Colonic mucosa (tissue), 4 donors: ENCODE results near the gene EYA3. TPM values are rescaled to one million over a fixed set of nuclear protein-coding genes. Genes with fewer than 3 reads are reported as not detected.

Experiments used
- DNase-seq: peaks from one replicate; pipeline ENCODE4 v3.0.0-alpha.2; 2020
- H3K27ac ChIP-seq: fragments of 200-600 bp; one replicate; pipeline ENCODE4 v1.8.0; 2021
- H3K27me3 ChIP-seq: fragments of 200-600 bp; one replicate; pipeline ENCODE4 v1.8.0; 2021
- H3K36me3 ChIP-seq: fragments of 200-600 bp; one replicate; pipeline ENCODE4 v1.8.0; 2021
- H3K4me1 ChIP-seq: fragments of 200-600 bp; one replicate; pipeline ENCODE4 v1.8.0; 2021; ENCODE audit warnings: mild to moderate bottlenecking
- H3K4me3 ChIP-seq: fragments of 200-600 bp; one replicate; pipeline ENCODE4 v1.8.0; 2021
- H3K9ac ChIP-seq, 2 donors: one replicate each; pipeline ENCODE4 v1.7.0; 2013; ENCODE audit warnings: control low read depth in 2 of 2, low read depth in 2 of 2, low read length in 2 of 2
- H3K9me3 ChIP-seq: fragments of 200-600 bp; one replicate; pipeline ENCODE4 v1.8.0; 2021
- intact Hi-C: fragments of 100-400 bp; cut with DNase I; formaldehyde crosslinking; loops from one replicate; pipeline ENCODE4 v1.14.1; 2022
- total RNA-seq, 2 donors: library from RNA; stranded (reverse); fragmentation: NEBNext Ultra II Directional in 1 of 2; extraction: Animal tissue kit (Norgen Biotek cat#: 25700) in 1 of 2; gene quantifications; one replicate each; pipeline ENCODE4 v1.2.1, GENCODE V29; 2021
- TF ChIP-seq, protein P1 (sequence below): fragments of 200-600 bp; IDR thresholded peaks from one replicate; pipeline ENCODE4 v1.8.0; 2022; ENCODE audit warnings: antibody characterized with exemption, mild to moderate bottlenecking
- donor health status: healthy.
- donor health status: DM: no; HTN: no; CAD: no.
- donor health status: DM: no; HTN: no; CAD: no.

EYA3 gene
- total RNA-seq, 2 donors from 2014 or later, result 21.8 to 27.6 TPM

DNA sequence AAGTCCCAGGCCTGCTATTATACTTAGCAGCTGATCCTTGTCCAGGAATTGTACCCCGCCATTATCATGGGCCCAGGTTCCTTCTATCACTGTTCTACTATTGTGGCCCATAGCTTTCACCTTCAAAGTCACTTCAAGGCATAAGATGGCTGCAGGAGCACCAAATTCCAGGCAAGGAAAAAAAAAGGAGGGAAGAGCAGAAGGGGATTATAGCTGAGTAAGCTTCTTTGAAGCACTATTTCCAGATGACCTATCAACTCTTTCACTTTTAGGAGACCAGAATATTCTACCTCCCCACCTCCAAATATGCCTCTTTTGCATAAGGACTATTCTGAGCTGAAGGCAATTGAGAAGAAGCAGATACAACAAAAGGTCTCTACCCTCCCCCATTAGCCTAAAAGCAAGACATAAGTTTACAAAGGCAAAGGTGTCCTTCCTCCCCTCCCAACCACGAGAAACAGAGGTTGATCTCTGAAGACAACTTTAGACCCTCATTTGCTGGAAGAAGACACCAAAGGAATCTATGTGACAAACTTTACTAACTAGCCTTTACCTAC lies 46.3 kb upstream of the EYA3 start:
- H3K27me3 ChIP-seq, result no peaks in the 10 kb centered on the region
- no peak overlapping the region for H3K9ac ChIP-seq
- DNase-seq, result no peak
- no peak overlapping the region for H3K4me3 ChIP-seq
- no peaks in the 10 kb centered on the region for H3K4me1 ChIP-seq
- H3K36me3 ChIP-seq, result no peaks in the 10 kb centered on the region
- intact Hi-C loops, result no loop called here
- TF ChIP-seq, protein P1, sequence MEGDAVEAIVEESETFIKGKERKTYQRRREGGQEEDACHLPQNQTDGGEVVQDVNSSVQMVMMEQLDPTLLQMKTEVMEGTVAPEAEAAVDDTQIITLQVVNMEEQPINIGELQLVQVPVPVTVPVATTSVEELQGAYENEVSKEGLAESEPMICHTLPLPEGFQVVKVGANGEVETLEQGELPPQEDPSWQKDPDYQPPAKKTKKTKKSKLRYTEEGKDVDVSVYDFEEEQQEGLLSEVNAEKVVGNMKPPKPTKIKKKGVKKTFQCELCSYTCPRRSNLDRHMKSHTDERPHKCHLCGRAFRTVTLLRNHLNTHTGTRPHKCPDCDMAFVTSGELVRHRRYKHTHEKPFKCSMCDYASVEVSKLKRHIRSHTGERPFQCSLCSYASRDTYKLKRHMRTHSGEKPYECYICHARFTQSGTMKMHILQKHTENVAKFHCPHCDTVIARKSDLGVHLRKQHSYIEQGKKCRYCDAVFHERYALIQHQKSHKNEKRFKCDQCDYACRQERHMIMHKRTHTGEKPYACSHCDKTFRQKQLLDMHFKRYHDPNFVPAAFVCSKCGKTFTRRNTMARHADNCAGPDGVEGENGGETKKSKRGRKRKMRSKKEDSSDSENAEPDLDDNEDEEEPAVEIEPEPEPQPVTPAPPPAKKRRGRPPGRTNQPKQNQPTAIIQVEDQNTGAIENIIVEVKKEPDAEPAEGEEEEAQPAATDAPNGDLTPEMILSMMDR, result no peak
- no peaks in the 10 kb centered on the region for H3K9me3 ChIP-seq
- H3K27ac ChIP-seq, result no peak overlapping the region

DNA sequence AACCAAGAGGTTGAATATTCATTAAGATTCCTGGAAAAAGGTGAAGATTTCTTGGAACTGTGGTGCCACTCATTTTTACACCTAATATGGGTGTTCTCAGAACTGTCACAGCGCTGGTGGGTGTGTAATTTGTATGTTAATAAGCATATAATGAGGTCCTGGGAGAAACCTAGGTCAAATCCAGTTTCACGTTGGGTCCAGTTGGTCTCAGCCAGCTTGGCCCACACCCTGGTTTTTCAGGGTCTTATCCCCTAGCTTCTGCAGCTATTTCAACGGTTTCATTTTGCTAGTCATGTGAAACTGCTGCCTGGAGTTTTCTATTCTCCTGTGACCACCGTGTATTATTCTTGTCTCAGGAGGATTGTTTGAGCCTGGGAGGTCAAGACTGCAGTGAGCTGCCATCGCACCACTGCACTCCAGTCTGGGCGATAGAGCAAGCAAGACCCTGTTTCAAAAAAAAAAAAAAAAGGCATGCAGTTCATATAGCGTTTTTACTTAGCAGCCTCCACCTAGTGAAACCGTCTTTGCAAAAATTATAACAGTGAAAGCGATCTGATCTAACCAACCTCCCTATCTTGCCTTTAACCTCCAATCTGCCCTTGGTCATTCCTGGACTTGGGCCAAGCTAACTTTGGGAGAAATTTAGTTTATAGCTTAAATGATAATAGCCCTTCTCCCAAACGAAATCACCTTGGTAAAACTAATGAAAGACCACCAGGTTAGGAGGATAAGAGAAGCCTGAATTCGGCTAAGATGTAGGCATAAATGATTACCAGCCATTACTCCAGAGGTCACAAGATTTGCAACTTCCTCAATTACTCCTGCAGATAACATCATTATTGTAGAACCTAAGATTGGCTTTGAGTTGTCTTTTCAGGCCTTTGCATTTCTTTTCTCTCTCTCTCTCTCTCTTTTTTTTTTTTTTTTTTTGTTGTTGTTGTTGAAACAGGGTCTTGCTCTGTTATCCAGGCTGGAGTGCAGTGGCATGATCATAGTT lies 44.1 kb upstream of the EYA3 start:
- Histone ChIP-seq H3K27ac (no peak overlapping the region), H3K4me1 (no peaks in the 10 kb centered on the region), H3K9me3 (no peaks in the 10 kb centered on the region), H3K4me3 (no peak overlapping the region), H3K27me3 (no peaks in the 10 kb centered on the region), H3K36me3 (no peaks in the 10 kb centered on the region), H3K9ac (no peak overlapping the region)
- TF ChIP-seq, protein P1, result no peak
- intact Hi-C loops, result no loop called here
- no peak for DNase-seq

DNA sequence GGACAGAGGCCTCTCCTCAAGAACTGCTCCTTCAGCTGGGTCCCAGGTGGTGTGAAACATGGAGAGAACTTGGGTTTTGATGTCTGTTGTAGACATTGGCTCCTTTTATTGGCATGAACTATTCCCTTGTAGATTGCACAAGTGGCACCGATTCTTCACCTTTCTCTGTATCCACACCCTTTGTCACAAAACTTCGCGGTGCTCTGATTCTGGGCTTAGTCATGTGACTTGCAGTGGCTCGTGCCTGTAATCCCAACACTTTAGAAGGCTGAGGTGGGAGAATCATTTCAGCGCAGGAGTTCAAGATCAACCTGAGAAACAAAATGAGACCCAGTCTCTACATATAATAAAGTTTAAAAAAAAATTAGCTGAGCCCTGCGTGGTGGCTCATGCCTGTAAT lies 42.5 kb upstream of the EYA3 start:
- no peaks in the 10 kb centered on the region for H3K27me3 ChIP-seq
- no peaks in the 10 kb centered on the region for H3K9me3 ChIP-seq
- H3K36me3 ChIP-seq, result no peaks in the 10 kb centered on the region
- no peak for DNase-seq
- H3K27ac ChIP-seq, result no peak overlapping the region
- no peaks in the 10 kb centered on the region for H3K4me1 ChIP-seq
- TF ChIP-seq, protein P1, result no peak
- no peak overlapping the region for H3K9ac ChIP-seq
- no peak overlapping the region for H3K4me3 ChIP-seq
- intact Hi-C loops, result no loop called here

DNA sequence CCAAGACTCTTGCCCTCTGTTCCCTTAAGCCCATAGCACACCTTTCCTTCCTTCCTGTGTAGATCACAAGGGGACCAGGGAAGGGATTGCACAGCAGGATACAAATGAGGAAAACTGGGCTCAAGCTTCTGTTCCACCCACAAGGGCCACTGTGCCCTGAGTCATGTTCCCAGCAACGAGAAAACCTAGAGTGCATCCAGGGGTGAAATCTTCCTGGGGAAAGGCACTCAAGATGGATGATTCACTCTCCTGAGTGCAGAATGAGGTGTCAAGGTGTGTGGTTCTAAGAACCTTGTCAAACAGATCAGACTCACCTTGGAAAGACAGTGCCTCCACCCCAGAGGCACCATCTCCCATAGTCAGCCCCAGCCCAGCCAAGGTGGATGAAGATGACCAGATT lies 40.7 kb upstream of the EYA3 start:
- no peak for DNase-seq
- H3K9ac ChIP-seq, result no peak overlapping the region
- H3K36me3 ChIP-seq, result no peaks in the 10 kb centered on the region
- no peaks in the 10 kb centered on the region for H3K4me1 ChIP-seq
- intact Hi-C loops, result no loop called here
- no peak overlapping the region for H3K4me3 ChIP-seq
- TF ChIP-seq, protein P1, result no peak
- H3K9me3 ChIP-seq, result no peaks in the 10 kb centered on the region
- H3K27ac ChIP-seq, result no peak overlapping the region
- no peaks in the 10 kb centered on the region for H3K27me3 ChIP-seq

DNA sequence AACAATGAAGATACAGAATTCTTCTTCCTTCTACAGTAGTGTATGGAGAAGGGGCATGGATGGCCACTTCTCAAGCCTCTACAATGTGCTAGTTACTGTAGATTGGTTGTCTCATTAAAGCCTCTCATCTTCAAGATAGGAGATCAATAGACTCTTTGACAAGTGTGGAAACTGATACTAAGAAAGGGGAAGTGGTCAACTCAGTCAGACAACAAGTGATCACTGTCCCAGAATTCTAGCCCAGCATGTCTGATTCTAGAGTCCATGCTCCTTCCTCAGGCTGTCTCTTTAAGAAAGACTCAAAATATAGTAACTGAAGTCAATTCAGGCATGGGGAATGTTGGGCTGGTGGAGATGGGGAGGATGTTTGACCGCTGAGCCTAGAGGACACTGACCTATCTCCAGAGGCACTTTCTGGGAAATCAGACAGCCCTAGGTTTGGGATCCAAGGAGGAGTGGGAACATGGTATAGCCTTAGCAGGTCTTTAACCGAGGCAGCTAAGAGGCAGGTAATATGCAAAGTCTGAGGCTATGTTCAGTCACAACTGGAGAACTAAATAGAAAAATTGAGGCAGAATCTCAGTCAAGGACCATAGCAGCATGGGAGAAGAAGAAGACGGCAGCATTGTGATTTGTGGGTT lies 39.3 kb upstream of the EYA3 start:
- no peaks in the 10 kb centered on the region for H3K36me3 ChIP-seq
- H3K27ac ChIP-seq, result no peak overlapping the region

More for the DNA sequence above, 39.3 kb upstream of the EYA3 start:
- TF ChIP-seq, protein P1, result no peak
- no peak for DNase-seq
- no peaks in the 10 kb centered on the region for H3K9me3 ChIP-seq
- H3K9ac ChIP-seq, result no peak overlapping the region
- no peak overlapping the region for H3K4me3 ChIP-seq
- intact Hi-C loops, result no loop called here
- no peaks in the 10 kb centered on the region for H3K4me1 ChIP-seq
- H3K27me3 ChIP-seq, result no peaks in the 10 kb centered on the region
